Ishikawa (cell line): ENCODE results near the gene OR10A4.

Experiments
- CREB1 ChIP-seq: IDR thresholded peaks from 2 replicates; pipeline ENCODE4 v1.6.1; 2012; ENCODE audit warnings: low read depth
- EP300 ChIP-seq: IDR thresholded peaks from 2 replicates; pipeline ENCODE4 v1.6.1; 2012; ENCODE audit warnings: borderline replicate concordance

DNA sequence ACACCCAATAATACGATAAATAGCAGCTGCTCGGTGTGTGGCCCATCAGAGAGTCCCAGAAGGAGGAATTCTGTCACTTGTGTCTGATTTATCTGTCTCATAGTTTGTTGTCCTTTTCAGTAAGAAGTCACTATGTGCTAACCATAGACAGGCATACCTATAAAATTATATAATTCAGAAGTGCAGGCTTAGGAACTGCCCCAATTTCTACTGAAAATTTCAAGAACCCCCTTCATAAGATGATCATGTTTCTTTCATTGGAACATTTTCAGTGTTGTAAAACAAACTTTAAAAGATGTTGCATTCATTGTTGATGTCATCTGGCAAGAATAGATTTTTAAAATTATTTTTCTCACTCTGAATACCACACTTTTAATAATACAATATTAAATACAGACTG, 16.0 kb downstream of the OR10A4 start, which contains the start of gene OR2D2:
- TF ChIP-seq EP300 (no peak), CREB1 (no peak)
